MM.1S (cell line): Measurements from ENCODE around the gene NEURL1.

Experiments
- DNase-seq: peaks from one replicate; pipeline ENCODE4 v3.0.0-alpha.2; 2015
- H2AFZ ChIP-seq: fragments of 300-600 bp; sonication (generic); 2 replicates; pipeline ENCODE4 v1.6.0; 2016; ENCODE audit warnings: antibody characterized with exemption, low read length
- H3F3A ChIP-seq: fragments of 300-600 bp; sonication (generic); 2 replicates; pipeline ENCODE4 v1.6.1; 2016; ENCODE audit warnings: mild to moderate bottlenecking, antibody characterized with exemption, low read length, moderate library complexity, mixed read lengths; ENCODE audit not compliant: insufficient read depth
- H3K27ac ChIP-seq: fragments of 300-600 bp; sonication (generic); 2 replicates; pipeline ENCODE4 v1.5.1; 2016; ENCODE audit warnings: mild to moderate bottlenecking, low read length
- H3K27me3 ChIP-seq: fragments of 300-600 bp; sonication (generic); replicated peaks from 2 replicates; pipeline ENCODE4 v1.6.0; 2016; ENCODE audit warnings: low read length; ENCODE audit not compliant: insufficient read depth
- H3K36me3 ChIP-seq: fragments of 300-600 bp; sonication (generic); replicated peaks from 2 replicates; pipeline ENCODE4 v1.6.1; 2016; ENCODE audit warnings: mild to moderate bottlenecking, low read length, mixed read lengths; ENCODE audit not compliant: insufficient read depth
- H3K4me1 ChIP-seq: fragments of 300-600 bp; sonication (generic); 2 replicates; pipeline ENCODE4 v1.6.1; 2016; ENCODE audit warnings: low read length, mixed read lengths
- H3K4me2 ChIP-seq: fragments of 300-600 bp; sonication (generic); 2 replicates; pipeline ENCODE4 v1.6.0; 2016; ENCODE audit warnings: low read depth, low read length
- H3K4me3 ChIP-seq: fragments of 300-600 bp; sonication (generic); 2 replicates; pipeline ENCODE4 v1.5.1; 2016; ENCODE audit warnings: low read length, mixed read lengths
- H3K79me2 ChIP-seq: fragments of 300-600 bp; sonication (generic); 2 replicates; pipeline ENCODE4 v1.6.1; 2016; ENCODE audit warnings: mixed run types, low read length, mixed read lengths
- H3K9ac ChIP-seq: fragments of 300-600 bp; sonication (generic); 2 replicates; pipeline ENCODE4 v1.6.1; 2016; ENCODE audit warnings: low read length, mixed read lengths
- H3K9me2 ChIP-seq: fragments of 300-600 bp; sonication (generic); replicated peaks from 2 replicates; pipeline ENCODE4 v1.6.1; 2016; ENCODE audit warnings: mild to moderate bottlenecking, low read length, mixed read lengths; ENCODE audit not compliant: insufficient read depth
- H3K9me3 ChIP-seq: fragments of 300-600 bp; sonication (generic); replicated peaks from 2 replicates; pipeline ENCODE4 v1.6.1; 2016; ENCODE audit warnings: mild to moderate bottlenecking, low read length, mixed read lengths; ENCODE audit not compliant: insufficient read depth
- H4K20me1 ChIP-seq: fragments of 300-600 bp; sonication (generic); 2 replicates; pipeline ENCODE4 v1.6.1; 2016; ENCODE audit warnings: mild to moderate bottlenecking, low read length, moderate library complexity, mixed read lengths; ENCODE audit not compliant: insufficient read depth
- CTCF ChIP-seq: fragments of 300-600 bp; sonication (generic); IDR thresholded peaks from 2 replicates; pipeline ENCODE4 v1.5.1; 2016; ENCODE audit warnings: antibody characterized with exemption, low read length, mixed read lengths
- EZH2 ChIP-seq: fragments of 300-600 bp; sonication (generic); optimal IDR thresholded peaks from 2 replicates; pipeline ENCODE3; 2017; ENCODE audit warnings: low read depth, mild to moderate bottlenecking, antibody characterized with exemption, low read length, mixed read lengths
- EZH2phosphoT487 ChIP-seq: fragments of 300-600 bp; sonication (generic); IDR thresholded peaks from 2 replicates; pipeline ENCODE4 v1.6.1; 2018; ENCODE audit warnings: antibody characterized with exemption, low read length

NEURL1 gene

GRCh38 chr10:103540722-103541121, 47.2 kb downstream of the NEURL1 start:
- H3K36me3 ChIP-seq, result no peaks in the 10 kb centered on the region
- no peak overlapping the region for H3K27ac ChIP-seq
- H3K9me3 ChIP-seq, result no peaks in the 10 kb centered on the region
- TF ChIP-seq CTCF, result no peak
- TF ChIP-seq EZH2, result no peak
- no peak for TF ChIP-seq EZH2phosphoT487
- H3K9ac ChIP-seq, result no peak overlapping the region
- no peaks in the 10 kb centered on the region for H3K79me2 ChIP-seq
- H3K4me2 ChIP-seq, result no peak overlapping the region
- no peaks in the 10 kb centered on the region for H4K20me1 ChIP-seq
- H3K9me2 ChIP-seq, result no peaks in the 10 kb centered on the region
- H3K4me1 ChIP-seq, result peaks cover 20% of the 10 kb centered on the region
- H3F3A ChIP-seq, result 0 out of 2 replicates have a peak, but pooled peaks cover 5% of the 10 kb centered on the region
- no peak overlapping the region for H3K4me3 ChIP-seq
- no peak overlapping the region for H2AFZ ChIP-seq
- no peak for DNase-seq
- H3K27me3 ChIP-seq, result no peaks in the 10 kb centered on the region

GRCh38 chr10:103541616-103542015, 48.1 kb downstream of the NEURL1 start:
- Histone ChIP-seq H3K9me2 (no peaks in the 10 kb centered on the region), H3K79me2 (no peaks in the 10 kb centered on the region), H3K4me1 (peaks cover 28% of the 10 kb centered on the region), H3K9me3 (no peaks in the 10 kb centered on the region), H3K36me3 (no peaks in the 10 kb centered on the region), H4K20me1 (no peaks in the 10 kb centered on the region), H3K27me3 (no peaks in the 10 kb centered on the region), H3K4me3 (no peak overlapping the region), H3K4me2 (no peak overlapping the region), H3K27ac (no peak overlapping the region), H3F3A (0 out of 2 replicates have a peak, but pooled peaks cover 5% of the 10 kb centered on the region), H3K9ac (no peak overlapping the region), H2AFZ (no peak overlapping the region)
- TF ChIP-seq EZH2phosphoT487 (no peak), CTCF (no peak), EZH2 (no peak)
- DNase-seq, result no peak

GRCh38 chr10:103542764-103543616, 49.5 kb downstream of the NEURL1 start:
- Histone ChIP-seq H3K9me2 (no peaks in the 10 kb centered on the region), H3K79me2 (no peaks in the 10 kb centered on the region), H3K9me3 (no peaks in the 10 kb centered on the region), H3K9ac (peak overlapping the region; percentile 44; the same call in 1 of the 2 replicates), H3K27ac (peak overlapping the region; percentile 27; the same call in 1 of the 2 replicates), H4K20me1 (no peaks in the 10 kb centered on the region), H3K36me3 (no peaks in the 10 kb centered on the region), H3K27me3 (no peaks in the 10 kb centered on the region), H3K4me3 (peak overlapping the region; percentile 43), H3K4me2 (peak overlapping the region; percentile 62), H3F3A (0 out of 2 replicates have a peak, but pooled peaks cover 5% of the 10 kb centered on the region), H3K4me1 (peaks cover 28% of the 10 kb centered on the region), H2AFZ (peak overlapping the region; percentile 64)
- TF ChIP-seq CTCF, result peak; percentile 70
- TF ChIP-seq EZH2phosphoT487, result no peak
- DNase-seq, result peak; percentile 58
